GM12891 (cell line): ENCODE measurements around the gene ACAD11.

ENCODE experiments used
- DNase-seq: peaks from one replicate; pipeline ENCODE4 v3.0.0; 2011; ENCODE audit warnings: low spot score; ENCODE audit not compliant: insufficient read length
- FAIRE-seq: peaks from 2 replicates; lab custom pipeline; 2011; peaks lifted over from hg19 to GRCh38; lab: Jason Lieb, UNC
- PAX5 ChIP-seq: IDR thresholded peaks from 2 replicates; pipeline ENCODE4 v1.6.1; 2011; ENCODE audit warnings: low read length, moderate library complexity, mild to moderate bottlenecking; ENCODE audit not compliant: insufficient read depth, severe bottlenecking
- POLR2A ChIP-seq: IDR thresholded peaks from 2 replicates; pipeline ENCODE4 v1.6.1; 2011; ENCODE audit warnings: low read depth, low read length, control low read depth
- POLR2AphosphoS5 ChIP-seq: IDR thresholded peaks from 2 replicates; pipeline ENCODE4 v1.6.1; 2011; ENCODE audit warnings: low read depth, low read length, control low read depth
- POU2F2 ChIP-seq: IDR thresholded peaks from 2 replicates; pipeline ENCODE4 v1.6.1; 2011; ENCODE audit warnings: low read depth, mild to moderate bottlenecking, control low read depth, low read length, moderate library complexity
- SPI1 ChIP-seq: IDR thresholded peaks from 2 replicates; pipeline ENCODE4 v1.6.1; 2011; ENCODE audit warnings: low read depth, low read length, control low read depth
- TAF1 ChIP-seq: IDR thresholded peaks from 2 replicates; pipeline ENCODE4 v1.6.1; 2011; ENCODE audit warnings: low read depth, low read length, control low read depth

ACAD11 gene

GRCh38 chr3:132530624-132531023, 129.0 kb downstream of the ACAD11 start:
- no peak for FAIRE-seq
- no peak for TF ChIP-seq POLR2A
- TF ChIP-seq TAF1, result no peak
- no peak for TF ChIP-seq POU2F2
- TF ChIP-seq PAX5, result no peak
- no peak for TF ChIP-seq SPI1
- no peak for TF ChIP-seq POLR2AphosphoS5
- no peak for DNase-seq

- TF ChIP-seq POLR2A, result no peak
- FAIRE-seq (peak; percentile 57), DNase-seq (peak; percentile 4)
Measured at GRCh38 chr3:132522353-132522752, 137.3 kb downstream of the ACAD11 start.

GRCh38 chr3:132521901-132522300, 137.7 kb downstream of the ACAD11 start:
- no peak for DNase-seq
- FAIRE-seq, result no peak
- TF ChIP-seq POU2F2 (no peak), POLR2AphosphoS5 (no peak), POLR2A (no peak), SPI1 (no peak), TAF1 (no peak)

- no peak for TF ChIP-seq PAX5
- TF ChIP-seq SPI1, result no peak
- no peak for TF ChIP-seq POLR2A
- no peak for TF ChIP-seq POLR2AphosphoS5
- TF ChIP-seq POU2F2, result no peak
- no peak for TF ChIP-seq TAF1
- FAIRE-seq, result peak; percentile 5
- no peak for DNase-seq
Measured at GRCh38 chr3:132519914-132520313, 139.7 kb downstream of the ACAD11 start.

- no peak for FAIRE-seq
- no peak for DNase-seq
- TF ChIP-seq TAF1, result no peak
- TF ChIP-seq POLR2A, result no peak
- TF ChIP-seq PAX5, result no peak
- TF ChIP-seq POU2F2, result no peak
- TF ChIP-seq SPI1, result no peak
- TF ChIP-seq POLR2AphosphoS5, result no peak
Measured at GRCh38 chr3:132517311-132517710, 142.3 kb downstream of the ACAD11 start.

- FAIRE-seq, result peak; percentile 13
- DNase-seq, result no peak
- TF ChIP-seq SPI1, result no peak
- TF ChIP-seq POLR2AphosphoS5, result no peak
- no peak for TF ChIP-seq POU2F2
- no peak for TF ChIP-seq PAX5
- TF ChIP-seq TAF1, result no peak
- no peak for TF ChIP-seq POLR2A
Measured at GRCh38 chr3:132513057-132513456, 146.6 kb downstream of the ACAD11 start.

DNA sequence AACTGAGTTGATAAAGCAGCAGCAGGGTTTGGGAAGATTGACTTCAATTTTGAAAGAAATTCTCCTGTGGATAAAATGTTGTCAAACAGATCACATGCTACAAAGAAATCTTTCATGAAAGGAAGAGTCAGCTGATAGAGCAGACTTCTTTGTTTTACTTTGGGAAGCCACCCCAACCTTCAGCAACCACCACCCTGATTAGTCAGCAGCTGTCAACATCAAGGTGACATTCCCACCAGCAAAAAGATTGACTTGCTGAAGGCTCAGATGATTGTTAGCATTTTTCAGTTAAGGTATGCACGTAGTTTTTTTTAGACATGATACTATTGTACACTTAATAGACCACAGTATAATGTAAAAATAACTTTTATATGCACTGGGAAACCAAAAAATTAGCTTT, 150.1 kb downstream of the ACAD11 start:
- no peak for TF ChIP-seq SPI1
- no peak for TF ChIP-seq POU2F2
- TF ChIP-seq TAF1, result no peak
- no peak for TF ChIP-seq POLR2A
- TF ChIP-seq PAX5, result no peak
- no peak for TF ChIP-seq POLR2AphosphoS5
- FAIRE-seq (no peak), DNase-seq (no peak)

DNA sequence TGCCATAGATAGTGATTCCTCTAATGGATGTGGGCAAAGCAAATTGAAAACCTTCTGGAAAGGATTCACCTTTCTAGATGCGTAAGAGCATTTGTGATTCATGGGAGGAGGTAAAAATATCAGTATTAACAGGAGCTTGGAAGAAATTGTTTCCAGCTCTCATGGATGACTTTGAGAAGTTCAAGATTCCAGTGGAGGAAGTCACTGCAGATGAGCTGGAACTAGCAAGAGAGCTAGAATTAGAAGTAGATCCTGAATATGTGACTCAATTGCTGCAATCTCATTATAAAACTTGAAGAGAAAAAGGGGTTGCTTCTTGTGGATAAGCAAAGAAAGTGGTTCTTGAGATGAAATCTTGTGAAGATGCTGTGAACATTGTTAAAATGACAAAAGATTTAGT, 150.5 kb downstream of the ACAD11 start:
- no peak for FAIRE-seq
- DNase-seq, result no peak
- TF ChIP-seq PAX5 (no peak), TAF1 (no peak), POU2F2 (no peak), POLR2AphosphoS5 (no peak), SPI1 (no peak), POLR2A (no peak)
